ENCODE results near the gene MYH10.

MYH10 gene

DNA sequence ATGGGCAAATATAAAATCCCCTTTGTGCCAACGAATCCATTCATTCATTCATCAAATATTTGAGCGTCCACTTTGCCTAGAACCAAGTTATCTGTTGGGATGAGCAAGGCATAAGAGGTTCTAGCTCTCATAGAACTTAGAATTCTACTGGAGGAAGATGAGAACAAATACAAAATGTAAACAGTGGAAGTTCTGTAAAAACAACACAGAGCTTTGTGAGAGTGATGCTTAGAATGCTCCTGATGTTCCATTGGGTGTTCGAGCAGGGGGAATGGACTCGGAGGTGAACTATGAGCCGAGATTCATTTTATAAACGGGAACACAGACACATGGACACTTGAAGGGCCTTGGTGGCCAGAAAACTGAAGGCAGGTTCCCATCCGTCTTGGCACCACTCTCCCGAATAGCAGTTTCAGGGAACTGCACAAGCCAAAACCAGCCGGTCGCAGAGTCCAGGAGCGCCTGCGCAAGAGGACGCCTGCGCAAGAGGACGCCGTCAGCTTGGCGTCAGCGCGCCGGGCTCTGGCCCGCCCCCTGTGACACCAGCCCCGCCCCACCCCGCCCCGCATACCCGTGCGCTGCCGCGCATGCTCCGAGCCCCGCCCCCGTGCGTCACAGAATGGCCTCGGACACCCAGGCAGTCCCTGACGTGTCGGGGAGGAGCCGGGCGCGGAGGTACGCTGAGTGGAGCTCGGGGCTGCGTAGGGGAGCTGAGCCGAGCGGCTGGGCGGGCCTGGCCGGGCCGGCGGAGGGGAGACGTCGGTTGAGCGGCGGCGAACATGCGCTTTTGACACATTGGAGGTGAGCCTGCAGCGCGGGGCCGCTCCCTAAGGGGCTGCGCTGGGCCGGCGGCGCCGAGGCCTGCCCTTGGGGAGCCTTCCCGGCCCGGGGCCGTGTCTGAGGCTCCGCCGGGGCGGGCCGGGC is 195.0 kb downstream of the MYH10 start, which contains the start of gene NDEL1:
TSS of gene NDEL1 (plus strand) at position 640 of the 924 bp plus-strand sequence. CDS start 8,388 bp downstream, outside the sequence.
- DNase-seq (ENCODE audit: low read depth) = peak; percentile 99
- TF ChIP-seq, protein P1, sequence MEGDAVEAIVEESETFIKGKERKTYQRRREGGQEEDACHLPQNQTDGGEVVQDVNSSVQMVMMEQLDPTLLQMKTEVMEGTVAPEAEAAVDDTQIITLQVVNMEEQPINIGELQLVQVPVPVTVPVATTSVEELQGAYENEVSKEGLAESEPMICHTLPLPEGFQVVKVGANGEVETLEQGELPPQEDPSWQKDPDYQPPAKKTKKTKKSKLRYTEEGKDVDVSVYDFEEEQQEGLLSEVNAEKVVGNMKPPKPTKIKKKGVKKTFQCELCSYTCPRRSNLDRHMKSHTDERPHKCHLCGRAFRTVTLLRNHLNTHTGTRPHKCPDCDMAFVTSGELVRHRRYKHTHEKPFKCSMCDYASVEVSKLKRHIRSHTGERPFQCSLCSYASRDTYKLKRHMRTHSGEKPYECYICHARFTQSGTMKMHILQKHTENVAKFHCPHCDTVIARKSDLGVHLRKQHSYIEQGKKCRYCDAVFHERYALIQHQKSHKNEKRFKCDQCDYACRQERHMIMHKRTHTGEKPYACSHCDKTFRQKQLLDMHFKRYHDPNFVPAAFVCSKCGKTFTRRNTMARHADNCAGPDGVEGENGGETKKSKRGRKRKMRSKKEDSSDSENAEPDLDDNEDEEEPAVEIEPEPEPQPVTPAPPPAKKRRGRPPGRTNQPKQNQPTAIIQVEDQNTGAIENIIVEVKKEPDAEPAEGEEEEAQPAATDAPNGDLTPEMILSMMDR (IDR thresholded peaks at IDR 0.05; ENCODE audit: insufficient read depth, low read depth, low read length, missing control alignments) = no peak
- peak within 1 kb of the TSS; percentile 94 for H3K4me3 ChIP-seq (ENCODE audit: low read length)

DNA sequence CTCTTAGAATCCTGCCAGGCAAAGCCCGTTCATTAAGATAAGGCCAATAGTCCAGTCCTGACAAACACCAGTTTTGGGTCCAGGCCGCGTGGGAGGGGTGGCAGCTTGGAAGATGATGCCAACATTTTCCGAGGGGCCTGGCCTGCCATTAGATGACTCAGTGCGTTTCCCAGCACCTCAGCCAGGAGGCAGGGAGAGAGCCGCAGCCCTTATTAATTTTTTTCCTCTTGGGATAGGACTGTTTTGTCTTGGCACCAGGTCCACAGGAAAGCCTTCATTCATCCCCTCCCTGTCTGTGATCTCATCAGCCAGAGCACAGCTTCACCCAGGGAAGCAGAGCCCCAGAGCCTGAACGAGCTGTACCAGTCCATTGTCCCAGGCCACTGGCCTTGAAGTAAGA is 199.6 kb downstream of the MYH10 start:
- TF ChIP-seq, protein P1 (IDR thresholded peaks at IDR 0.05; ENCODE audit: insufficient read depth, low read depth, low read length, missing control alignments) = no peak
- peak; percentile 29 for DNase-seq (ENCODE audit: low read depth)
- no peak overlapping the region for H3K4me3 ChIP-seq (ENCODE audit: low read length)

DNA sequence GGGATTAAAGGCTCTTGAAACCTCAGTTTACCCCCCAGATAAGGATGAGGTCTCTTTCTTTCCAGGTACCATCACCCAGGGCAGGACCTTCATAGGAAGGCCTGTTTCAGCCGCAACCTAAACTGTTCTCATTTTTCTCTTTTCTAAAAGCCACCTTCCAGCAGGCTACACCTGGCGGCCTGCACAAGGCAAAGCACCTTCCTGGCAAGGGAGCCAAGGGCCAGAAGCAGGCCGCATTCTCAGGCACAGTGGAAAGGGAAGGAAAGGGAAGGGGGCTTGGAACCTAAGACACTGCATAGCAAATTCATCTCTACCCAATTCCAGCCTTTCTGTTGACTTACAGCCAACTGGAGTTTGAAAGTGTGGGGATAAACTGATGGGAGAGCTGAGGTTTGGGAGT is 203.7 kb downstream of the MYH10 start:
- no peak overlapping the region for H3K4me3 ChIP-seq (ENCODE audit: low read length)
- TF ChIP-seq, protein P1 (IDR thresholded peaks at IDR 0.05; ENCODE audit: insufficient read depth, low read depth, low read length, missing control alignments) = no peak
- DNase-seq (ENCODE audit: low read depth) = no peak

DNA sequence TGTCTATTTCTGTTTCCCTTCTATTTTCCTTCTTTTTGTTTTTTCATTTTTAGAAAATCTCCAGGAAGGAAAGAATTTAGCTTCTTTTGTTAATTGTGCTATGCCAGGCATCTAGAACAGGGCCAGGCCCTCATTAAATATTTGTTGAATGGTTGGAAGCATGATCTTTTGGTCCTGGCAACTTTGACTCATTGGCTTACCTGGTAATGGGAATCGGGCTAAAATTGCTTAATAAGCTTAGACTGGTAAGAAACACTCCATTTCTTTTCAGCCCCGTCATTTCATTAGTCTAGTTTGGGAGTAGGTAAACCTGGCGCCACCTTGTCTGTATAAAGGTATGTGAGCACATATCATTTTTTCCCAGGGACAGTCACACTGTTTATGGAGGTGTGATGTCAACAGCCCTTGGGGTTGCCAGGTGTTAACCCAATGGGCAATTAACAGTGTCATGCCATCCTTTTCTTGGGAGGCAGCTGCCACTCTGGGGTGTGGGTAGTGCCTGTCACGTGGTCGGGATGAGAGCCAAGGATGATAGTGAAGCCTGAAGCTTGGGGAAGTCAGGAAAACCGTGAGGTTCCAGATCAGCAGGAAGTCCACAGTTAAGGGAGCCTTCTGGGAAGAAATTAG is 204.3 kb downstream of the MYH10 start:
- TF ChIP-seq, protein P1 (IDR thresholded peaks at IDR 0.05; ENCODE audit: insufficient read depth, low read depth, low read length, missing control alignments) = no peak
- DNase-seq (ENCODE audit: low read depth) = peak; percentile 63
- no peak overlapping the region for H3K4me3 ChIP-seq (ENCODE audit: low read length)

Measured in epithelial cell of esophagus (primary cell).